Heart right ventricle (tissue), 16 donors: ENCODE measurements around the gene PYGM. TPM values are rescaled to one million over a fixed set of nuclear protein-coding genes. Genes with fewer than 3 reads are reported as not detected.

ENCODE experiments used
- ATAC-seq, 8 donors: fragments of 200-7000 bp; cut with Tn5 transposase; one replicate each; pipeline ENCODE4 v1.9.1; 2020; ENCODE audit warnings: mild to moderate bottlenecking in 8 of 8, moderate library complexity in 8 of 8, moderate number of reproducible peaks in 1 of 8
- DNase-seq, 2 donors: peaks; one replicate each; pipeline ENCODE4 v3.0.0-alpha.2; 2020
- H3K27ac ChIP-seq, 10 donors: fragments of 200-600 bp; sonication (generic) in 2 of 10; one replicate each; pipeline versions ENCODE4 v1.5.0 to v1.8.0; 2020 to 2022; ENCODE audit warnings: mild to moderate bottlenecking in 3 of 10
- H3K27me3 ChIP-seq, 7 donors: fragments of 200-600 bp; one replicate each; pipeline ENCODE4 v1.8.0; 2021 to 2022; ENCODE audit warnings: mild to moderate bottlenecking in 2 of 7
- H3K36me3 ChIP-seq, 9 donors: fragments of 200-600 bp; sonication (generic) in 1 of 9; one replicate each; pipeline versions ENCODE4 v1.5.0 to v1.8.0; 2020 to 2022; ENCODE audit warnings: mild to moderate bottlenecking in 2 of 9
- H3K4me1 ChIP-seq, 9 donors: fragments of 200-600 bp; sonication (generic) in 1 of 9; one replicate each; pipeline versions ENCODE4 v1.5.0 to v1.8.0; 2020 to 2022; ENCODE audit warnings: mild to moderate bottlenecking in 4 of 9
- H3K4me3 ChIP-seq, 10 donors: fragments of 200-600 bp; sonication (generic) in 2 of 10; one replicate each; pipeline versions ENCODE4 v1.5.0 to v1.8.0; 2020 to 2022; ENCODE audit warnings: mild to moderate bottlenecking in 7 of 10, moderate library complexity in 2 of 10
- H3K9me3 ChIP-seq, 11 donors: fragments of 200-600 bp in 10 of 11; sonication (generic) in 2 of 11; one replicate each; pipeline versions ENCODE4 v1.5.0 to v1.8.0; 2013 to 2022; ENCODE audit warnings: mild to moderate bottlenecking in 2 of 11, control low read depth in 1 of 11, moderate library complexity in 1 of 11
- CTCF ChIP-seq, 9 donors: fragments of 200-600 bp; sonication (generic) in 2 of 9; IDR thresholded peaks; one replicate each; pipeline versions ENCODE4 v1.5.0 to v1.8.0; 2021 to 2022; ENCODE audit warnings: antibody characterized with exemption in 9 of 9, mild to moderate bottlenecking in 5 of 9, moderate library complexity in 1 of 9
- WGBS, 2 donors: extraction: QIAGEN DNeasy Blood & Tissue Kit; methylation state at CpG; one replicate each; pipeline ENCODE4 v1.1.7; 2013; ENCODE audit warnings: inconsistent platforms in 1 of 2; 5-methylcytosine and 5-hydroxymethylcytosine counted together
- intact Hi-C, 10 donors: fragments of 100-400 bp; cut with DNase I; formaldehyde crosslinking; loops; one replicate each; pipeline versions ENCODE4 v1.11.1 to v1.14.2; 2022
- long read RNA-seq, 3 donors: library from polyadenylated mRNA; unstranded; transcript quantifications; one replicate each; pipeline ENCODE4 v2.0.0, GENCODE V29; 2020 to 2021
- polyA plus RNA-seq, 2 donors: library from polyadenylated mRNA; stranded (reverse); fragments of 200-250 nt; gene quantifications; one replicate each; pipeline ENCODE4 v1.2.3, GENCODE V29; 2013
- total RNA-seq, 10 donors: library from RNA; stranded (reverse); fragmentation: NEBNext Ultra II Directional in 3 of 10; extraction: Animal tissue kit (Norgen Biotek cat#: 25700) in 3 of 10; gene quantifications; one replicate each; pipeline versions ENCODE4 v1.2.1 to v1.2.4, GENCODE V29; 2021 to 2023
- donor health status: Arrhythmogenic right ventricular cardiomyopathy.
- donor health status: ischemic (EF 13 %, LVEDD 7.1; RV severe dilation, severe dysfunction).
- donor health status: healthy with polysubstance abuse.
- donor health status: DM: no; HTN: yes; CAD: no.
- donor health status: DM: no; HTN: no; CAD: no.
- donor health status: ischemic (EF 25% LVEDD 6.9; RV normal size, moderate dysfunction).
- donor health status: ischemic (EF 25% LVEDD 5.7; RV mildly dilated, moderate dysfunction).
- donor health status: healthy.
- donor health status: DM: yes; HTN: yes; CAD: no.
- donor health status: Ischemic cardiomyopathy.
- donor health status: ischemic (EF 35%, LVEDD 5.7; RV mildly dilated, moderate dysfunction).
- donor health status: nonischemic (EF 11% LVEDD 7.7; RV severe dilation, severe dysfunction).
- donor health status: DM: yes; HTN: yes; CAD: no.
- donor health status: PGD.
- donor health status: ischemic (EF 29% LVEDD 5.4; RV normal size, mild dysfunction).
- donor health status: nonischemic (EF 23%, LVEDD 6.1; RV moderate dilation, normal function).

Gene PYGM
- total RNA-seq = 100 to 1,000 TPM in 8 of 10 donors, 10 to 100 TPM in 2; 76.8 to 249 (median 132) TPM
- 10 to 100 TPM; 11.3 to 90.1 TPM for polyA plus RNA-seq
- long read RNA-seq, donor 1, transcript PYGM-201 (20 exons, 3,198 nt) = major isoform, 38 of 124 reads
- long read RNA-seq, donor 1, partial matches to known transcripts = 83 of 124 reads
- long read RNA-seq, donor 1, other reads (novel, unspliced or antisense) = 2 of 124 reads
- long read RNA-seq, donor 2, transcript PYGM-201 (20 exons, 3,198 nt) = major isoform, 60 of 141 reads
- long read RNA-seq, donor 2, partial matches to known transcripts = 76 of 141 reads
- long read RNA-seq, donor 2, other reads (novel, unspliced or antisense) = 4 of 141 reads
- long read RNA-seq, donor 3, transcript PYGM-201 (20 exons, 3,198 nt) = major isoform, 50 of 300 reads
- long read RNA-seq, donor 3, partial matches to known transcripts = 245 of 300 reads
- long read RNA-seq, donor 3, other reads (novel, unspliced or antisense) = 5 of 300 reads

GRCh38 chr11:64759722-64760719 is at the start of gene PYGM:
PYGM (minus strand) TSS chr11:64759974; CDS start chr11:64759898, 76 bp downstream.
- Histone ChIP-seq H3K36me3 (peaks cover 0 to 36% (median 15%) of the 10 kb centered on the region in 9 donors), H3K27me3 (no peaks in the 10 kb centered on the region), H3K4me1 (peaks cover 33 to 79% (median 61%) of the 10 kb centered on the region in 9 donors), H3K4me3 (peak within 1 kb of the TSS; percentile 20 to 53 (median 46)), H3K9me3 (no peaks in the 10 kb centered on the region), H3K27ac (peak within 1 kb of the TSS; percentile 34 to 87 (median 82))
- intact Hi-C loops = no loop called here
- ATAC-seq (peak; percentile 76 to 88 (median 85)), DNase-seq (peak; percentile 87 to 90)
- no peak for TF ChIP-seq CTCF (IDR thresholded peaks at IDR 0.05)
- WGBS, 2 donors = 16 to 27% methylated on average over 24 of the region's 24 CpGs

- no peak for DNase-seq
- Histone ChIP-seq H3K27ac (no peak overlapping the region), H3K4me3 (no peak overlapping the region), H3K9me3 (no peaks in the 10 kb centered on the region), H3K4me1 (peaks cover 14 to 51% (median 36%) of the 10 kb centered on the region in 9 donors), H3K27me3 (no peaks in the 10 kb centered on the region), H3K36me3 (peaks cover 0 to 41% (median 12%) of the 10 kb centered on the region in 9 donors)
- WGBS, 2 donors = 96% methylated on average over 9 of the region's 9 CpGs
- no peak for TF ChIP-seq CTCF (IDR thresholded peaks at IDR 0.05)
- no peak for ATAC-seq
- intact Hi-C loops = no loop called here
Measured at GRCh38 chr11:64805481-64805880, 45.7 kb upstream of the PYGM start.

- Histone ChIP-seq H3K36me3 (peaks cover 0 to 48% (median 12%) of the 10 kb centered on the region in 9 donors), H3K27me3 (no peaks in the 10 kb centered on the region), H3K4me1 (peaks cover 14 to 53% (median 33%) of the 10 kb centered on the region in 9 donors), H3K27ac (peak overlapping the region; percentile 65 to 97 (median 92)), H3K4me3 (peak overlapping the region in 2 of 10 donors; percentile 67 to 72), H3K9me3 (no peaks in the 10 kb centered on the region)
- no peak for TF ChIP-seq CTCF (IDR thresholded peaks at IDR 0.05)
- WGBS, 2 donors = 91 to 92% methylated on average over 40 to 41 of the region's 41 CpGs
- ATAC-seq (no peak), DNase-seq (no peak)
- intact Hi-C loops = no loop called here
Measured at GRCh38 chr11:64804346-64805210, 44.8 kb upstream of the PYGM start.
